NT2/D1 (cell line): ENCODE data around the gene CRB2.

Source experiments
- SUZ12 ChIP-seq: IDR thresholded peaks from 2 replicates; pipeline ENCODE4 v1.6.1; 2011; ENCODE audit not compliant: insufficient read length, insufficient read depth; ENCODE audit errors: extremely low read depth
- YY1 ChIP-seq: IDR thresholded peaks from 2 replicates; pipeline ENCODE4 v1.6.1; 2011; ENCODE audit not compliant: insufficient read length, insufficient read depth
- ZNF274 ChIP-seq: IDR thresholded peaks from 2 replicates; pipeline ENCODE4 v1.6.1; 2011; ENCODE audit warnings: mild to moderate bottlenecking, low read depth, low read length

DNA sequence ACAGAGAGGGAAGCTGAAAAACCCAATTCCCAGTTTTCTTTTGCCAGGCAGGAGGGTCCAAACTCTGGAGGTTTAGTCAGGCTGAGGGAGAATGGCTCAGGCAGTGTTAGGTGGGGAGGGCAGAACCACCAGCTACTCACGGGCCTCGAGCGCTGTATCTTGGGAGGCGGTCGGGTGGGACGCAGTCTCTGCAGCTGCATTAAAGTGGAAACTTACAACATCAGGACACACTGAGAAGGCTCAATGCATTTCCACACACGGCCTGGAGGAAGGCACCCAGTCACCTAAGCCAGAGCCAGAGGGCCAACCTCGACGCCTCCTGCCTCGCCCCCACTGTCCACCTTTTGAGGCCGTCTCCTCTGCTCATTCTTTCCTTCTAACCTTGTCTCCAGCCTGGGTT is 55.6 kb downstream of the CRB2 start:
- no peak for TF ChIP-seq YY1
- TF ChIP-seq SUZ12: no peak
- TF ChIP-seq ZNF274: no peak
